ENCODE measurements around the gene LAMA2. TPM values are rescaled to one million over a fixed set of nuclear protein-coding genes. Genes with fewer than 3 reads are reported as not detected.

The LAMA2 gene
- total RNA-seq, 4 donors from 2014 or later = 154 to 331 (median 241) TPM

DNA sequence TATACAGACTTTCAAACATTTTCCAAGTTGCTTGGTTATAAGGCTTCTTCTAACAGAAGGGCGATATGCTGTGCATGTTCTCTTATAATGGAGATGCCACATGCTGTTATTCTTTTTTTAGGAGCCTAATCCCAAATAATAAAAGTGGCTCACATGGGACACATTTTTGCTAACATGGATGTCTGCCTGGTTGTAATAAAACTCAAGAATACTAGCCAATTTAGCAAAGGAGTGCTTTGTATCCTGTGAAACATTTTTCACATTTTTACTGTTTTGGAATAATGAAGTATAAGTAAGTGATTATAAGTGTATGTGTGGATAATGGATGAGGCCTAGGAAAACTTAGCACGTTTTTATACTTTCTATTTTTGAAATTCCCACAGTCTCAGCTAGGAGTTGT lies 312.2 kb downstream of the LAMA2 start:
- TF ChIP-seq, protein P1, sequence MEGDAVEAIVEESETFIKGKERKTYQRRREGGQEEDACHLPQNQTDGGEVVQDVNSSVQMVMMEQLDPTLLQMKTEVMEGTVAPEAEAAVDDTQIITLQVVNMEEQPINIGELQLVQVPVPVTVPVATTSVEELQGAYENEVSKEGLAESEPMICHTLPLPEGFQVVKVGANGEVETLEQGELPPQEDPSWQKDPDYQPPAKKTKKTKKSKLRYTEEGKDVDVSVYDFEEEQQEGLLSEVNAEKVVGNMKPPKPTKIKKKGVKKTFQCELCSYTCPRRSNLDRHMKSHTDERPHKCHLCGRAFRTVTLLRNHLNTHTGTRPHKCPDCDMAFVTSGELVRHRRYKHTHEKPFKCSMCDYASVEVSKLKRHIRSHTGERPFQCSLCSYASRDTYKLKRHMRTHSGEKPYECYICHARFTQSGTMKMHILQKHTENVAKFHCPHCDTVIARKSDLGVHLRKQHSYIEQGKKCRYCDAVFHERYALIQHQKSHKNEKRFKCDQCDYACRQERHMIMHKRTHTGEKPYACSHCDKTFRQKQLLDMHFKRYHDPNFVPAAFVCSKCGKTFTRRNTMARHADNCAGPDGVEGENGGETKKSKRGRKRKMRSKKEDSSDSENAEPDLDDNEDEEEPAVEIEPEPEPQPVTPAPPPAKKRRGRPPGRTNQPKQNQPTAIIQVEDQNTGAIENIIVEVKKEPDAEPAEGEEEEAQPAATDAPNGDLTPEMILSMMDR (IDR thresholded peaks at IDR 0.05; ENCODE audit: low read depth) = no peak

DNA sequence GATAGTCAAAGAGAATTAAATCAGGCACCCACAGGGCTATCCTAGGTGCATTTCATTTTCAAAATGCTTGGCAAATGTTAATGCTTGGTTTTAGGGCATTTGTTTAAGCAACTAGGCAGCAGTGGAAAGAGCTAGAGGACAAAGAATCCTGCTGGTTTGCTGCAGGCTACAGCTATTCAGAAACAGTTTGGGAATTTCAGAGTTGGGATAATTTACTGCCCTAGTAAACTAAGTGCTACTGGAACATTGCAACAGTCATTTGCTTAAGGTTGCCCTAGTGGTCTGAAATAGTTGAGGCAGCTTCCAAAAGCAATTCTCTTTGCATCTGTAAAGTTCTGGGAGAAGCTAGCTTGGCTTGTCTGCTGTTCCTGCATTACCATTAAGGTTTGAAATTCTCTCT lies 312.7 kb downstream of the LAMA2 start:
- TF ChIP-seq, protein P1 (IDR thresholded peaks at IDR 0.05; ENCODE audit: low read depth) = no peak

DNA sequence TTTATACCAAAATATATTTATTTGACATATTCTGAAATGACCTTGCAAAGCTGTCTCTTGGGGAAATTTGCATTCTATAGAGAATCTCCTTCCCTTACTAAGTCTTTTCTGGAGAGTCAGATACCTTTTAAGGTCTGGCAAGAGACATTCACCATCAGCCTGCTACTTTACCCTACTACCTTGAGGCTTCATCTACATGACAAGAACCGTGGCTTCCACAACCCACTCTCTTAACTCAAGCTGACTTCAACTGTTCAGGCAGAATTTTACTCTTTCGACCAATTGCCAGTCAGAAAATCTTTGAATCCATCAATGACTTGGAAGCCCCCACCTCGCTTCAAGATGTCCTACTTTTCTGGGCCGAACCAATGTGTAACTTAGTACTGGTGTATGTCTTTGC lies 314.2 kb downstream of the LAMA2 start:
- TF ChIP-seq, protein P1 (IDR thresholded peaks at IDR 0.05; ENCODE audit: low read depth) = no peak

DNA sequence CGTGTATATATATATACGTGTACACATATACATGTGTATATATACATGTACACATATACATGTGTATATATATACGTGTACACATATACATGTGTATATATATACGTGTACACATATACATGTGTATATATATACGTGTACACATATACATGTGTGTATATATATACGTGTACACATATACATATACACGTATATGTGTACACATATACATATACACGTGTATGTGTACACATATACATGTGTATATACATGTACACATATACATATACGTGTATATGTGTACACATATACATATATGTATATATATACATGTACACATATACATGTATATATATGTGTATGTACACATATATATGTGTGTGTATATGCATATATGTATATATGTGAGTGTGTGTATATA lies 317.2 kb downstream of the LAMA2 start:
- TF ChIP-seq, protein P1 (IDR thresholded peaks at IDR 0.05; ENCODE audit: low read depth) = no peak

DNA sequence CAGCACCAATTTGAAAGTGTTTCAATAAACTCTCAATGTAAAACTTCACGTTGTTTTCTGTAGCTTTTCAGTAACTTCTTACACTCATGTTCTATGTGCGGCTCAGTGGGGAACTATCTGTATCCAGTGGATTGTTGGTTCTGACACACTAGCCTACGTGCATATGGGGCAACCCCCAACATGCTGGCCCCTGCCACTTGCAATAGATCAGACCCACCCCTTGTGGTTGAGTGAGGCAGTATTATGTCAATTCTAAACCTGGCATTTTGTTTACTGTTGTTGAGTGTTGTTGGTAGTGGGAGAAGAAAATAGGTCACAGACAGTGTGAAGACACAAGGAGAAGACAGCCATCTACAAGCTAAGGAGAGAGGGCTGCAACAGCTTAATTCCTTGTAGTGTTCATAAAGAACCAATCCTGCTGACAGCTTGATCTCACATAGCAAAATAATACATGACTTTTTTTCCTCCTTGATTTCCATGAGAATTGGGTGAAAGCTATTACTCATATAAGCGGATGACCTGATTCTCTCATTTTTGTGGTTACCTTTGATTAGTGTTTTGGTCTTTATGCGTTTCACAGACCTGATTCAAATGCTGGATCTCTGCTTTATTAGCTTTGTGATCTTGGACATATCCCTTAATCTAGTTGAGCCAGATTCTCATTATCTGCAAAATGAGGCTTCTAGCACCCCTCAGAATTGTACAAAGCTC lies 320.4 kb downstream of the LAMA2 start:
- TF ChIP-seq, protein P1 (IDR thresholded peaks at IDR 0.05; ENCODE audit: low read depth) = no peak

DNA sequence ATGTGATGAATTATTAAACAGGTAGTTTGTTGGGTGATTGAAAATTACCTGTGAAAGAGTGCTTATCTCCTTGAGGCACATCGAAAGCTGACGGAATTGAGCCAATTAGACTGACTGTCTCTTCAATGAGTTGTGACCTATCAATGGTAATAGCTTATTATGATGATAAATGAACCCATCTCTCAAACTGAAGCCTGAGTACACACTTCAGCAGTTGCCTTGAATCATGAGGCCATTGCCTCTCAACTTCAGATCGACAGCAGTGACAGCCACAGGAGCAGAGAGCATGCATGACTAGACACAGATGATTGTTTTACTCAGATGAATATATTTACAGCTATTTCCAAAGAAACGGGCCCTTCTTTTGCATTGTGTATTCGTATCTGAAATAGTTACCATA lies 323.9 kb downstream of the LAMA2 start:
- TF ChIP-seq, protein P1 (IDR thresholded peaks at IDR 0.05; ENCODE audit: low read depth) = no peak

DNA sequence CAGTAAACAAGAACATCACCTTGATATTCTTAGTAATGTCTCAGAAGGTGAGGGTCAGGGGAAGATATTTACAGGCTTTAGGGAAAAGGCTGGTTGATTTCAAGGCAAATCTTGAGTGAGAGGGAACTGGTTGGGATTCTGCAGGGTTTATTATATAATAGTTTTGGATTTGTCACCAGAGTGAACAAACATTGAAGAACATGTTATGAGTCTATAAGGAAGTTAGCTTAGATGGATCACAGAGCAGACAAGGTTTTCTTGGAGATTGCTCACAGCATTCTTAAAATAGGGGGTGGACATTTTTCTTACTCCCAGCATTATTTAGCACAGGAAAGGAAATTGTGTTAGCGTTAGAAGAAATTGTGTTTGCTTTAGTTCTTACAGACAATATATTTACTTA lies 324.9 kb downstream of the LAMA2 start:
- TF ChIP-seq, protein P1 (IDR thresholded peaks at IDR 0.05; ENCODE audit: low read depth) = no peak

Data from subcutaneous adipose tissue (tissue), 4 donors.